Tibial nerve (tissue), 4 donors: ENCODE results near the gene PRR9.

Source experiments
- EP300 ChIP-seq, 2 donors: sonication (generic); formaldehyde crosslinking; IDR thresholded peaks; one replicate each; pipeline ENCODE4 v1.6.1; 2017; ENCODE audit warnings: antibody characterized with exemption in 2 of 2, mild to moderate bottlenecking in 1 of 2
- POLR2A ChIP-seq, 2 donors: fragments of 450-650 bp; IDR thresholded peaks; one replicate each; pipeline ENCODE4 v1.6.1; 2017; ENCODE audit warnings: antibody characterized with exemption in 2 of 2, mild to moderate bottlenecking in 2 of 2, moderate library complexity in 2 of 2
- TF ChIP-seq, protein P1 (sequence below), 5 experiments: fragments of 200-600 bp in 3 of 5; fragments of 450-650 bp in 2 of 5; sonication (generic) in 3 of 5; IDR thresholded peaks; one replicate each; pipeline ENCODE4 v1.5.1; 2016 to 2019; ENCODE audit warnings: antibody characterized with exemption in 5 of 5, mild to moderate bottlenecking in 3 of 5, moderate library complexity in 2 of 5

GRCh38 chr1:153231785-153232184 is 14.4 kb downstream of the PRR9 start:
- TF ChIP-seq POLR2A (IDR thresholded peaks at IDR 0.05) (no peak), EP300 (IDR thresholded peaks at IDR 0.05) (peak in 1 of 2 donors; percentile 56)
- TF ChIP-seq, protein P1, sequence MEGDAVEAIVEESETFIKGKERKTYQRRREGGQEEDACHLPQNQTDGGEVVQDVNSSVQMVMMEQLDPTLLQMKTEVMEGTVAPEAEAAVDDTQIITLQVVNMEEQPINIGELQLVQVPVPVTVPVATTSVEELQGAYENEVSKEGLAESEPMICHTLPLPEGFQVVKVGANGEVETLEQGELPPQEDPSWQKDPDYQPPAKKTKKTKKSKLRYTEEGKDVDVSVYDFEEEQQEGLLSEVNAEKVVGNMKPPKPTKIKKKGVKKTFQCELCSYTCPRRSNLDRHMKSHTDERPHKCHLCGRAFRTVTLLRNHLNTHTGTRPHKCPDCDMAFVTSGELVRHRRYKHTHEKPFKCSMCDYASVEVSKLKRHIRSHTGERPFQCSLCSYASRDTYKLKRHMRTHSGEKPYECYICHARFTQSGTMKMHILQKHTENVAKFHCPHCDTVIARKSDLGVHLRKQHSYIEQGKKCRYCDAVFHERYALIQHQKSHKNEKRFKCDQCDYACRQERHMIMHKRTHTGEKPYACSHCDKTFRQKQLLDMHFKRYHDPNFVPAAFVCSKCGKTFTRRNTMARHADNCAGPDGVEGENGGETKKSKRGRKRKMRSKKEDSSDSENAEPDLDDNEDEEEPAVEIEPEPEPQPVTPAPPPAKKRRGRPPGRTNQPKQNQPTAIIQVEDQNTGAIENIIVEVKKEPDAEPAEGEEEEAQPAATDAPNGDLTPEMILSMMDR (IDR thresholded peaks at IDR 0.05) = no peak
